HepG2 (cell line): Measurements from ENCODE around the gene CD209.

ENCODE experiments used
- NR1H2 ChIP-seq: sonication (generic); formaldehyde crosslinking; IDR thresholded peaks from 2 replicates; pipeline ENCODE4 v1.8.1; 2022; ENCODE audit warnings: low read depth, missing genetic modification reagents, borderline replicate concordance
- SNAPC2 ChIP-seq: sonication (generic); formaldehyde crosslinking; IDR thresholded peaks from 2 replicates; pipeline ENCODE4 v1.8.1; 2022; ENCODE audit warnings: mild to moderate bottlenecking, missing genetic modification reagents
- ZNF331 ChIP-seq: sonication (generic); formaldehyde crosslinking; IDR thresholded peaks from 2 replicates; pipeline ENCODE4 v1.4.0; 2020; ENCODE audit warnings: missing genetic modification reagents

- TF ChIP-seq SNAPC2 (CRISPR knock-in tag) = no peak
- no peak for TF ChIP-seq ZNF331 (CRISPR knock-in tag)
- no peak for TF ChIP-seq NR1H2 (CRISPR knock-in tag)
Observed at GRCh38 chr19:7737215-7737614, 10.1 kb downstream of the CD209 start.
